Spleen (tissue), 11 donors: ENCODE results near the gene TBC1D2. TPM values are rescaled to one million over a fixed set of nuclear protein-coding genes. Genes with fewer than 3 reads are reported as not detected.
"Not testable (repeated sequence)": the region's sequence is repeated elsewhere in the genome, so short reads cannot be mapped to it uniquely, and the experiment has no call there.

Experiments used
- DNase-seq: peaks from one replicate; pipeline ENCODE4 v3.0.0-alpha.2; 2020
- H3K27ac ChIP-seq, 8 donors: fragments of 200-600 bp; sonication (generic) in 7 of 8; 1 replicate in 4 of 8; 2 replicates in 4 of 8; pipeline versions ENCODE4 v1.5.0 to v1.8.0; 2016 to 2021; ENCODE audit warnings: inconsistent platforms in 4 of 8, mild to moderate bottlenecking in 4 of 8, moderate library complexity in 1 of 8
- H3K27me3 ChIP-seq, 7 donors: fragments of 200-600 bp; sonication (generic) in 6 of 7; replicated peaks in 1 of 7; 1 replicate in 4 of 7; 2 replicates in 3 of 7; pipeline versions ENCODE4 v1.5.0 to v1.8.0; 2016 to 2021; ENCODE audit warnings: inconsistent platforms in 3 of 7, mild to moderate bottlenecking in 1 of 7
- H3K36me3 ChIP-seq, 6 donors: fragments of 200-600 bp; sonication (generic) in 5 of 6; 1 replicate in 4 of 6; 2 replicates in 2 of 6; pipeline versions ENCODE4 v1.5.0 to v1.8.0; 2016 to 2021; ENCODE audit warnings: inconsistent platforms in 2 of 6
- H3K4me1 ChIP-seq, 6 donors: fragments of 200-600 bp; sonication (generic) in 5 of 6; 1 replicate in 3 of 6; 2 replicates in 3 of 6; pipeline versions ENCODE4 v1.5.0 to v1.8.0; 2016 to 2021; ENCODE audit warnings: inconsistent platforms in 3 of 6
- H3K4me3 ChIP-seq, 8 donors: fragments of 200-600 bp; sonication (generic) in 7 of 8; 1 replicate in 4 of 8; 2 replicates in 4 of 8; pipeline versions ENCODE4 v1.5.0 to v1.8.0; 2016 to 2021; ENCODE audit warnings: inconsistent platforms in 4 of 8, mild to moderate bottlenecking in 4 of 8, moderate library complexity in 2 of 8
- H3K9me3 ChIP-seq, 8 donors: fragments of 200-600 bp; sonication (generic) in 7 of 8; 1 replicate in 4 of 8; 2 replicates in 4 of 8; pipeline versions ENCODE4 v1.5.0 to v1.8.0; 2016 to 2021; ENCODE audit warnings: inconsistent platforms in 4 of 8
- CTCF ChIP-seq, 11 experiments: fragments of 200-600 bp in 7 of 11; fragments of 450-650 bp in 4 of 11; sonication (generic) in 4 of 11; IDR thresholded peaks in 8 of 11; conservative IDR thresholded peaks in 3 of 11; 1 replicate in 7 of 11; 2 replicates in 4 of 11; pipeline versions ENCODE4 v1.4.0 to v1.8.0; 2016 to 2021; ENCODE audit warnings: antibody characterized with exemption in 11 of 11, inconsistent platforms in 4 of 11, mild to moderate bottlenecking in 1 of 11
- POLR2A ChIP-seq, 3 donors: fragments of 450-650 bp; IDR thresholded peaks; one replicate each; pipeline ENCODE4 v1.5.1; 2017; ENCODE audit warnings: antibody characterized with exemption in 3 of 3, mild to moderate bottlenecking in 1 of 3
- POLR2AphosphoS5 ChIP-seq, 3 donors: sonication (generic); formaldehyde crosslinking; IDR thresholded peaks; one replicate each; pipeline ENCODE4 v1.5.1; 2017; ENCODE audit warnings: antibody characterized with exemption in 3 of 3
- WGBS, 5 donors: extraction: QIAGEN DNeasy Blood & Tissue Kit in 3 of 5; methylation state at CpG; one replicate each; pipeline versions ENCODE4 v1.1.5 to v1.1.7; 2013 to 2018; 5-methylcytosine and 5-hydroxymethylcytosine counted together
- intact Hi-C: fragments of 100-400 bp; cut with DNase I; formaldehyde crosslinking; loops from one replicate; pipeline ENCODE4 v1.15.0; 2023; ENCODE audit warnings: low total_unique reads
- polyA plus RNA-seq, 3 donors: library from polyadenylated mRNA; stranded (reverse); fragments of 200-250 nt; gene quantifications; one replicate each; pipeline ENCODE4 v1.2.1, GENCODE V29; 2013
- total RNA-seq, 7 donors: library from RNA; depleted of rRNA in 3 of 7; stranded (reverse); fragments of >200 nt in 3 of 7; fragmentation: NEBNext Ultra II Directional in 4 of 7; extraction: Animal tissue kit (Norgen Biotek cat#: 25700) in 4 of 7; gene quantifications; one replicate each; pipeline versions ENCODE4 v1.1.0 to v1.2.1, GENCODE V29; 2016 to 2021
- donor health status: healthy with polysubstance abuse.
- donor health status: DM: no; HTN: no; CAD: no; lungs with moderate emphysema.
- donor health status: DM: no; HTN: no; CAD: no.
- donor health status: Bipolar disorder and iron deficiency.
- donor health status: healthy.
- donor health status: DM: no; HTN: no; CAD: no.
- donor health status: DM: yes; HTN: yes; CAD: no.

The TBC1D2 gene
- total and polyA plus RNA-seq, 10 donors, result 2.7 to 27.2 (median 12.4) TPM

- H3K27ac ChIP-seq, result no peak overlapping the region
- H3K4me3 ChIP-seq, result no peak overlapping the region
- no peak for DNase-seq
- 70 to 80% (median 75%) methylated on average over 4 to 5 of the region's 5 CpGs for WGBS, 5 donors
- TF ChIP-seq POLR2AphosphoS5 (IDR thresholded peaks at IDR 0.05) (no peak), POLR2A (IDR thresholded peaks at IDR 0.05) (no peak), CTCF (IDR thresholded peaks at IDR 0.05 in 8 of 11, conservative IDR thresholded peaks at IDR 0.05 in 3 of 11) (no peak)
- no peaks in the 10 kb centered on the region for H3K9me3 ChIP-seq
- H3K27me3 ChIP-seq, result peaks cover 0 to 16% (median 0%) of the 10 kb centered on the region in 7 donors
- H3K36me3 ChIP-seq, result no peaks in the 10 kb centered on the region
- no peaks in the 10 kb centered on the region for H3K4me1 ChIP-seq
- intact Hi-C loops, result no loop called here
Measured at GRCh38 chr9:98288881-98289280, 33.4 kb upstream of the TBC1D2 start.

- intact Hi-C loops, result no loop called here
- Histone ChIP-seq H3K36me3 (no peaks in the 10 kb centered on the region), H3K4me1 (no peaks in the 10 kb centered on the region), H3K27me3 (peaks cover 0 to 27% (median 0%) of the 10 kb centered on the region in 7 donors), H3K27ac (no peak overlapping the region), H3K9me3 (no peaks in the 10 kb centered on the region), H3K4me3 (no peak overlapping the region)
- 87 to 94% (median 93%) methylated on average over 4 of the region's 4 CpGs for WGBS, 5 donors
- TF ChIP-seq CTCF (IDR thresholded peaks at IDR 0.05 in 8 of 11, conservative IDR thresholded peaks at IDR 0.05 in 3 of 11), result no peak
- TF ChIP-seq POLR2A (IDR thresholded peaks at IDR 0.05), result no peak
- TF ChIP-seq POLR2AphosphoS5 (IDR thresholded peaks at IDR 0.05), result no peak
- no peak for DNase-seq
Measured at GRCh38 chr9:98287384-98287783, 31.9 kb upstream of the TBC1D2 start.

- TF ChIP-seq POLR2AphosphoS5 (IDR thresholded peaks at IDR 0.05) (no peak), CTCF (IDR thresholded peaks at IDR 0.05 in 8 of 11, conservative IDR thresholded peaks at IDR 0.05 in 3 of 11) (no peak)
- intact Hi-C loops, result no loop called here
- no peak for DNase-seq
- Histone ChIP-seq H3K4me3 (no peak overlapping the region), H3K27me3 (peaks cover 0 to 28% (median 0%) of the 10 kb centered on the region in 7 donors), H3K36me3 (no peaks in the 10 kb centered on the region), H3K4me1 (no peaks in the 10 kb centered on the region), H3K27ac (no peak overlapping the region), H3K9me3 (no peaks in the 10 kb centered on the region)
- WGBS, 5 donors, result 64 to 84% (median 73%) methylated on average over 4 of the region's 4 CpGs
Measured at GRCh38 chr9:98285446-98285845, 30.0 kb upstream of the TBC1D2 start.

- Histone ChIP-seq H3K4me3 (no peak overlapping the region), H3K9me3 (no peaks in the 10 kb centered on the region), H3K27ac (no peak overlapping the region), H3K27me3 (peaks cover 0 to 32% (median 0%) of the 10 kb centered on the region in 7 donors), H3K36me3 (no peaks in the 10 kb centered on the region), H3K4me1 (no peaks in the 10 kb centered on the region)
- 63 to 74% (median 73%) methylated on average over 3 of the region's 3 CpGs for WGBS, 5 donors
- no peak for DNase-seq
- intact Hi-C loops, result no loop called here
- TF ChIP-seq POLR2AphosphoS5 (IDR thresholded peaks at IDR 0.05) (no peak), POLR2A (IDR thresholded peaks at IDR 0.05) (no peak), CTCF (IDR thresholded peaks at IDR 0.05 in 8 of 11, conservative IDR thresholded peaks at IDR 0.05 in 3 of 11) (no peak)
Measured at GRCh38 chr9:98284754-98285153, 29.3 kb upstream of the TBC1D2 start.

- peaks cover 0 to 41% (median 0%) of the 10 kb centered on the region in 7 donors for H3K27me3 ChIP-seq
- DNase-seq, H3K4me1 ChIP-seq, intact Hi-C loops, H3K36me3 ChIP-seq, H3K27ac ChIP-seq, H3K4me3 ChIP-seq, H3K9me3 ChIP-seq: not testable (repeated sequence)
- WGBS, 5 donors, result 67 to 84% (median 79%) methylated on average over 7 of the region's 7 CpGs
Measured at GRCh38 chr9:98283143-98283542, 27.7 kb upstream of the TBC1D2 start.
